Osteoblast (primary cell): Measurements from ENCODE around the gene OR1F1. TPM values are rescaled to one million over a fixed set of nuclear protein-coding genes. Genes with fewer than 3 reads are reported as not detected.

Source experiments
- DNase-seq: peaks from one replicate; pipeline ENCODE4 v3.0.0; 2011; ENCODE audit warnings: low spot score, mixed read lengths; ENCODE audit not compliant: insufficient read length; ENCODE audit errors: missing footprints
- H2AFZ ChIP-seq: 2 replicates; pipeline ENCODE4 v1.6.0; 2011; ENCODE audit warnings: mild to moderate bottlenecking, low read length
- H3K27ac ChIP-seq: 2 replicates; pipeline ENCODE4 v1.5.1; 2011; ENCODE audit warnings: mild to moderate bottlenecking, low read depth, low read length, moderate library complexity
- H3K27me3 ChIP-seq: 2 replicates; pipeline ENCODE4 v1.6.0; 2012; ENCODE audit warnings: mild to moderate bottlenecking, control low read depth, inconsistent platforms, low read length, moderate library complexity; ENCODE audit not compliant: insufficient read depth
- H3K36me3 ChIP-seq: 2 replicates; pipeline ENCODE4 v1.5.1; 2011; ENCODE audit warnings: mild to moderate bottlenecking, low read length, control low read depth, moderate library complexity; ENCODE audit not compliant: insufficient read depth
- H3K4me1 ChIP-seq: 2 replicates; pipeline ENCODE4 v1.5.1; 2011; ENCODE audit warnings: mild to moderate bottlenecking, low read length, control low read depth, moderate library complexity; ENCODE audit not compliant: insufficient read depth
- H3K4me2 ChIP-seq: 2 replicates; pipeline ENCODE4 v1.6.0; 2011; ENCODE audit warnings: mild to moderate bottlenecking, low read length; ENCODE audit not compliant: insufficient read depth
- H3K4me3 ChIP-seq: fragments of 200-600 bp; sonication (generic); 3 replicates; pipeline ENCODE4 v1.5.1; 2012; ENCODE audit warnings: mild to moderate bottlenecking, low read length, inconsistent platforms; ENCODE audit not compliant: insufficient read depth
- H3K79me2 ChIP-seq: 2 replicates; pipeline ENCODE4 v1.6.0; 2012; ENCODE audit warnings: mild to moderate bottlenecking, low read length, control low read depth, inconsistent platforms; ENCODE audit not compliant: insufficient read depth
- H3K9me3 ChIP-seq: 2 replicates; pipeline ENCODE4 v1.5.1; 2011; ENCODE audit warnings: low read depth, low read length, control low read depth
- H4K20me1 ChIP-seq: 2 replicates; pipeline ENCODE4 v1.6.0; 2012; ENCODE audit warnings: mild to moderate bottlenecking, low read length, control low read depth; ENCODE audit not compliant: insufficient read depth
- CTCF ChIP-seq: IDR thresholded peaks from 2 replicates; pipeline ENCODE4 v1.5.1; 2011; ENCODE audit warnings: mild to moderate bottlenecking, low read depth, low read length, moderate library complexity; ENCODE audit errors: extremely low read depth
- total RNA-seq: library from RNA; depleted of rRNA; stranded (reverse); fragments of >200 nt; gene quantifications from 2 replicates; pipeline ENCODE4 v1.2.3, GENCODE V29; 2012

The OR1F1 gene
- total RNA-seq, 1 donor: 0.36 TPM

- Histone ChIP-seq H3K9me3 (no peaks in the 10 kb centered on the region), H3K27me3 (no peaks in the 10 kb centered on the region), H3K4me2 (peak overlapping the region; percentile 95), H3K4me3 (peak overlapping the region; percentile 89), H4K20me1 (no peaks in the 10 kb centered on the region), H3K4me1 (peaks cover 10% of the 10 kb centered on the region), H3K27ac (peak overlapping the region; percentile 28), H3K79me2 (no peaks in the 10 kb centered on the region), H2AFZ (peak overlapping the region; percentile 86), H3K36me3 (no peaks in the 10 kb centered on the region)
- peak; percentile 94 for DNase-seq
- no peak for TF ChIP-seq CTCF
Observed at GRCh38 chr16:3157229-3158025, 30.6 kb upstream of the OR1F1 start.

- no peak for TF ChIP-seq CTCF
- Histone ChIP-seq H3K4me2 (peak overlapping the region; percentile 95), H3K27me3 (no peaks in the 10 kb centered on the region), H3K27ac (peak overlapping the region; percentile 28), H3K4me3 (peak overlapping the region; percentile 89), H4K20me1 (no peaks in the 10 kb centered on the region), H3K79me2 (no peaks in the 10 kb centered on the region), H3K4me1 (peaks cover 10% of the 10 kb centered on the region), H2AFZ (peak overlapping the region; percentile 86), H3K36me3 (no peaks in the 10 kb centered on the region), H3K9me3 (no peaks in the 10 kb centered on the region)
- DNase-seq: peak; percentile 92
Observed at GRCh38 chr16:3158026-3158509, 29.9 kb upstream of the OR1F1 start.

GRCh38 chr16:3158510-3159314 is 29.3 kb upstream of the OR1F1 start:
- Histone ChIP-seq H3K4me2 (peak overlapping the region; percentile 95), H3K9me3 (no peaks in the 10 kb centered on the region), H3K79me2 (no peaks in the 10 kb centered on the region), H3K36me3 (no peaks in the 10 kb centered on the region), H4K20me1 (no peaks in the 10 kb centered on the region), H2AFZ (peak overlapping the region; percentile 98), H3K4me1 (peaks cover 10% of the 10 kb centered on the region), H3K27me3 (no peaks in the 10 kb centered on the region), H3K4me3 (peak overlapping the region; percentile 89), H3K27ac (peak overlapping the region; percentile 78)
- no peak for TF ChIP-seq CTCF
- DNase-seq: peak; percentile 98
